HCT116 (cell line): ENCODE data around the gene CTNND2.

Experiments
- ATF3 ChIP-seq: IDR thresholded peaks from 2 replicates; pipeline ENCODE4 v1.6.1; 2012
- CBX3 ChIP-seq: IDR thresholded peaks from 2 replicates; pipeline ENCODE4 v1.6.1; 2012; ENCODE audit warnings: low read depth
- CTCF ChIP-seq, 3 experiments: fragments of 200-600 bp in 1 of 3; sonication (generic) in 1 of 3; IDR thresholded peaks in 2 of 3; conservative IDR thresholded peaks in 1 of 3; 2 replicates each; pipeline ENCODE4 v1.5.1; 2012 to 2017; ENCODE audit warnings: low read depth in 2 of 3, low read length in 2 of 3, antibody characterized with exemption in 1 of 3, borderline replicate concordance in 1 of 3, control low read depth in 1 of 3, mild to moderate bottlenecking in 1 of 3, mixed read lengths in 1 of 3, mixed run types in 1 of 3, moderate library complexity in 1 of 3; ENCODE audit not compliant: insufficient read depth in 1 of 3
- EZH2 ChIP-seq: fragments of 200-600 bp; sonication (generic); IDR thresholded peaks from 2 replicates; pipeline ENCODE4 v1.6.1; 2017; ENCODE audit warnings: antibody characterized with exemption, mixed run types
- JUND ChIP-seq: IDR thresholded peaks from 2 replicates; pipeline ENCODE4 v1.6.1; 2012
- POLR2A ChIP-seq: IDR thresholded peaks from 2 replicates; pipeline ENCODE4 v1.7.0; 2011; ENCODE audit warnings: borderline replicate concordance; ENCODE audit not compliant: insufficient read depth, insufficient read length; ENCODE audit errors: extremely low read depth

GRCh38 chr5:11007269-11007870 is 896.9 kb downstream of the CTNND2 start:
- TF ChIP-seq POLR2A = no peak
- TF ChIP-seq CTCF (IDR thresholded peaks at IDR 0.05 in 2 of 3, conservative IDR thresholded peaks at IDR 0.05 in 1 of 3; ENCODE audit: borderline replicate concordance in 1 of 3, insufficient read depth in 1 of 3, low read depth in 2 of 3, low read length in 2 of 3) = no peak
- TF ChIP-seq JUND = no peak
- no peak for TF ChIP-seq CBX3
- TF ChIP-seq EZH2 = no peak
- no peak for TF ChIP-seq ATF3
